GM19035 (cell line): ENCODE data around the gene CAPN2.
"Not testable (repeated sequence)": the region's sequence is repeated elsewhere in the genome, so short reads cannot be mapped to it uniquely, and the experiment has no call there.

Source experiments
- ATAC-seq: cut with Tn5 transposase; IDR thresholded peaks from one replicate; pipeline ENCODE4 v1.9.1; 2021; ENCODE audit not compliant: unreplicated experiment

The CAPN2 gene

DNA sequence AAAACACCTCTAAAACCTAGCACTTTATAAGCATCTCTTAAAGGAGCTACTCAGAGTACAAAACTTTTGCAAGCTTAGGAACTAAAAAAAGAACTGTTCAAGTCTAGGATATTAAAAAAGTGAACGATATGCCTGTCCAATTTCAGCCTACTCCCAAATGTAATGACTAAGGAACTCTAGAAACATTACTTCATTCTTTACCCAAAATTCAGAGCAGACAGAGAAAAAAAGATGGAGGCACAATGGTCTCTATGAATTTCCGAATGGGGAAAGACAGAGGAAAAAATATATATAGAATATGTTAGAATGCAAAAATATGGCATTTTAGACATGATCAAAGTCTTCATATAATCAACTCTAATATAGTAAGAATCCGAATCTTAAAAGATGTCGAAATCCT, 72.2 kb downstream of the CAPN2 start:
- ATAC-seq, result no peak

DNA sequence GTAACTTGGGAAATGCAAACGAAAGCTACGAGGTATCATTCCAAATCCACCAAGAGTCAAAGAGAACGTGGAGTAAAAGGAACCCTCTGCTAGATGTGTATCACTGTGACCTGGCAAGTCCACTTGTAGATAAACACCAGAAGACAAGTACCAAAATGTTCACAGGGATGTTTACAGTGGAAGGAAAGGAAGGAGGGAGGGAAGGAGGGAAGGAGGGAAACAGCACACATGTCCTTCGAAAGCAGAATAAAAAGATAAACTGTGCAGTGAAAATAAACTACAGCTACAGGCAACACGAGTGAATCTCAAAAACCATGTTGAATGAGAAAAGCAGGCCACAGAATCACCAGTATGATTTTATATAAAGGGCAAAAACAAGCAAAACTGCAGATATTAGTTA, 73.5 kb downstream of the CAPN2 start:
- ATAC-seq, result no peak

- no peak for ATAC-seq
These were observed 76.5 kb downstream of the CAPN2 start for GRCh38 chr1:223788746-223789415.

- no peak for ATAC-seq
These were observed 79.7 kb downstream of the CAPN2 start for GRCh38 chr1:223792046-223792445.

GRCh38 chr1:223793716-223794115, 81.4 kb downstream of the CAPN2 start:
- no peak for ATAC-seq

GRCh38 chr1:223794136-223794880, 82.0 kb downstream of the CAPN2 start:
- no peak for ATAC-seq

GRCh38 chr1:223796210-223796609, 83.9 kb downstream of the CAPN2 start:
- ATAC-seq, result no peak

DNA sequence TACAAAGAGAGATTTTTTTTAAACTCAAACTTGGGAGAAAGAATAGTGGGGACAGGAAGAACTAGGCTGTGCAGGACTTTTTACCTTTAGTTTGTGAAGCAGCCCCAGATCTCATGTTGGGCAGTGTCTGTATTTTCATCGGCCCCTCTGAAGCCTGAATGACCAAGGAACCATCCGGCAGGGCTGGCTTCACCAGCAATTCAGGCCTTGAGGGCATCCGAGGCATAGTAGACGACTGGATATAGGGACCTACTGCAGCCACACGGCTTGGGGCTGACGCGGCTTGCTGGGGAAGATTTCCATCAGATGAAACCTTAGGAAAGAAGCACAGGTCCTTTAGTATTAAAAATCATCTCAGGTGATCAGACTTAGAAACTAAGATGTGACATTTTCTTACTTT, 89.7 kb downstream of the CAPN2 start:
- no peak for ATAC-seq

GRCh38 chr1:223802602-223803001, 90.3 kb downstream of the CAPN2 start:
- no peak for ATAC-seq

DNA sequence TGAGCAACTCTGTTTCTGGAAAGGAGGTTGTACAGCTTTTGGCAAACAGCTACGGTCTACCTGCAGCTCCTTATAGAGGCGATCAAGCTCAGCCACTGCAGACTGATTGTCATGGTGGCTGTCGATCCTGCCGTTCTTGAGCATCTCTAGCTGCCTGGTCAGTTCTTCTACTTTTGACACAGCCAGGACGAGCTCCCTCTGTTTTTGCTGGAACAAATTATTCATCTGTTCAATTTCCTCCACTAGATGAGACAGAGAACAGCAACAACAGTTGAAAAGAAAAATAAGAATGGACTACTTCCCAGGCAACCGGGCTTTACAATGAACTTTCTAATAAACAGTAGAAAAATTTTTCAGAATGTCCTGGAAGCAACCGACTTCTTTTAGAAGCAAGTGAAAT, 90.9 kb downstream of the CAPN2 start:
- ATAC-seq, result no peak

DNA sequence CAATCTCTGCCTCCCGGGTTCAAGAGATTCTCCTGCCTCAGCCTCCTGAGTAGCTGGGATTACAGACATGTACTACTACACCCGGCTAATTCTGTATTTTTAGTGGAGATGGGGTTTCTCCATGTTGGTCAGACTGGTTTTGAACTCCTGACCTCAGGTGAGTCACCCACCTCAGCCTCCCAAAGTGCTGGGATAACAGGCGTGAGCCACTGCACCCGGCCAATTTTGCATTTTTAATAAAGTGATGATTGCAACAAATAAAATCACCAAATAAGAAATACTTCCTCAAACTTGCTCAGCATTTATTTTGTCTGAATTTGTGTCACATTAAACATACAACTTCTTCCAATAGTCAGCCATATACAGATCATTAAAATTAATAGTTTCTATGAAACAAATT, 97.6 kb downstream of the CAPN2 start:
- not testable (repeated sequence) for ATAC-seq

GRCh38 chr1:223810586-223810985, 98.2 kb downstream of the CAPN2 start:
- no peak for ATAC-seq

- ATAC-seq, result no peak
These were observed 99.3 kb downstream of the CAPN2 start for GRCh38 chr1:223811634-223812101.

GRCh38 chr1:223813645-223814044, 101.3 kb downstream of the CAPN2 start:
- ATAC-seq, result no peak

GRCh38 chr1:223815020-223815853, 102.9 kb downstream of the CAPN2 start:
- ATAC-seq, result no peak

DNA sequence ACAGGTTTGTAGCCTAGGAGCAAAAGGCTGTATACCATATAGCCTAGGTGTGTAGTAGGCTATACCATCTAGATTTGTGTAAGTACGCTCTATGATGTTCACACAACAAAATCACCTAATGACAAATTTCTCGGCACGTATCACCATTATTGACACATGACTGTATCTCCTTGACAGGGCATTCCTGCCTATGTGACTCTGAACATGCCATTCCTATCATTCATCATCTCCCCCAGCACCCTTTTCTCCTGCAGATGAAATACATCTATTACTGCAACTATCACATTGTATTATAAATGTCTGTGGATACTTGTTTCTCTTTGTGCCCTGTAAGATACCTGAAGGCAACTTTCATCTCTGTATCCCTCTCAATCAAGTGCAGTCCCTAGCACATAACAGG, 103.5 kb downstream of the CAPN2 start:
- no peak for ATAC-seq

DNA sequence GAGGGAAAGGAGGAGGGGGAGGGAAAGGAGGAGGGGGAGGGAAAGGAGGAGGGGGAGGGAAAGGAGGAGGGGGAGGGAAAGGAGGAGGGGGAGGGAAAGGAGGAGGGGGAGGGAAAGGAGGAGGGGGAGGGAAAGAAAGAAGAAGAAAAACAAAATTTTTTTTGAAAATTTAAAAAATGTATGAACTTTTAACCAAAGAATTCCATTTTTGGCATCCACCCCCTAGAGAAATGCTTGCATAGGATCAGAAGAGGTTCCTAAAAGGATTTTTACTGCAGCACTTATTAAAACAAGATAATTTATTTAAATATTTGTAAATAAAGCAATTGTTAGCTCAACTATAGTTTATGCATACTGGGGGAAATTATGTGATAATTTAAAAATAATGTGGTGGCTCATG, 104.9 kb downstream of the CAPN2 start:
- not testable (repeated sequence) for ATAC-seq

DNA sequence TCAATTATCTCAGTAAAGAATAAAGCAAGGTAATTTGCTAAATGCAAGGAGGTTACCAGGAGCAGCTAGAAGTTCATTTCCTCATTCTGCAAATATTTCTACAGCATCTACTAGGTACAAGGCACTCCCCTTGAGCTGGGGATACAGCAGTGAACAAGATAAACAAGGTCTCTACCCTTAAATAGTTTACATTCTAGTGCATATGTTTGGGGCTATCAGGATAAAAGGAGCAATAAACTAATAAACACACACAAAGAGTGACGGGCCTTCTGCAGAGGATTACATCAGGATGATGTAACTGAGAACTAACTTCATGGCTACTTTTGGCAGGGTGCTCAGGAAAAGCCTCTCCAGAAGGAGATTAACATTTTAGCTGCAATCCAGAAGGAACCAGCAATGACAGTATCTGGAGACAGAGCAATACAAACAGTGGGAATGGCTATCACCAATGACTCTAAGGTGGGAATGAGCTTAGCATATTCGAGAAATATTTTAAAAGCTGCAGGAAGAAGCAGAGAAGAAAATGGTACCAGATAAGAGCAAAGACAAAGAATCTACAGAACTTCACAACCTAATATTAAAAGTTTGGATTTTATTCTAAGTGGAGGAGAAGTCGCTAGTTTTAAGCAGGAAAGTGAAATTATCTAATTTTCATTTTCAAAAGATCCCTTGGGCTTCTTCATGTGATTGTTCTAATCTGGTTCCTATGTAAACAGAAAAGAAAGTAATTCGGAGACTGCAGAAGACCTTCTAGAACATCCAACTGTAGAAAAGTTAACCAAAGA, 107.6 kb downstream of the CAPN2 start:
- no peak for ATAC-seq

GRCh38 chr1:223820515-223820858, 108.1 kb downstream of the CAPN2 start:
- no peak for ATAC-seq

- no peak for ATAC-seq
These were observed 108.6 kb downstream of the CAPN2 start for GRCh38 chr1:223820971-223821370.

DNA sequence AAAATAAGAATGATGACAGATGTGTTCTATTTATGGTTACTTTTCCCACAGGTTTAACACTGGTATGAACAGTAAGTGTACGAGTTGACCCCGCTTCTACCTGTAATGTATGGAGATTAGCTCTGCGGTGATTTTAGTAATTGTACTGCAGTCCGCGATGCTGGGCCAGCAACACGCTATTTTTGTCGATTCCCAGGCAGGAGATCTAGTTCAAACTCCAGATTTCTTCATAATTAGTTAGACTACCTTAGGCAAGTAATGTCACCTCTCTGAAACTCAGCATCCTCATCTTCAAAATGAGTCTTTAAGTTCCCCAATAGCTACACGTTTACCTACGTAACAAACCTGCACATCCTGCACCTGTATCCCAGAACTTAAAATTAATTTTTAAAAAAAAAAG, 111.9 kb downstream of the CAPN2 start:
- ATAC-seq, result no peak
